ENCODE data around the gene RAP2A.

GRCh38 chr13:97385854-97386253, 48.1 kb upstream of the RAP2A start:
- TF ChIP-seq GATA2 (IDR thresholded peaks at IDR 0.05; ENCODE audit: low read depth, low read length) (no peak), GATA3 (IDR thresholded peaks at IDR 0.05; ENCODE audit: low read depth, low read length) (no peak)

Measured in SH-SY5Y (cell line).